Epithelial cell of proximal tubule (primary cell): ENCODE results near the gene MARK3. TPM values are rescaled to one million over a fixed set of nuclear protein-coding genes. Genes with fewer than 3 reads are reported as not detected.
A peak's percentile ranks its signal among the peaks of the same experiment; 100 is the strongest.

Source experiments
- DNase-seq: peaks from one replicate; pipeline ENCODE4 v3.0.0-alpha.2; 2011; ENCODE audit warnings: low read depth
- H3K4me3 ChIP-seq: 2 replicates; pipeline ENCODE4 v1.5.1; 2011; ENCODE audit warnings: low read depth, mild to moderate bottlenecking, low read length
- CTCF ChIP-seq: conservative IDR thresholded peaks from 2 replicates; pipeline ENCODE4 v1.5.1; 2012; ENCODE audit warnings: low read depth, mild to moderate bottlenecking, low read length
- total RNA-seq: library from RNA; depleted of rRNA; stranded (reverse); fragments of >200 nt; gene quantifications from 2 replicates; pipeline ENCODE4 v1.2.3, GENCODE V29; 2015

MARK3 gene
- total RNA-seq, 1 donor from 2014 or later, result 47.5 TPM

- no peak for DNase-seq
- peak within 1 kb of the TSS; percentile 66 for H3K4me3 ChIP-seq
- no peak for TF ChIP-seq CTCF
These were observed 143.6 kb downstream of the MARK3 start, which contains the start of gene TRMT61A for GRCh38 chr14:103528587-103529382. TSS of gene TRMT61A (plus strand) at chr14:103529196. CDS start at chr14:103529979, 783 bp downstream.

GRCh38 chr14:103529383-103530365, 144.5 kb downstream of the MARK3 start:
- no peak for DNase-seq
- TF ChIP-seq CTCF, result no peak
- H3K4me3 ChIP-seq, result peak overlapping the region; percentile 66

DNA sequence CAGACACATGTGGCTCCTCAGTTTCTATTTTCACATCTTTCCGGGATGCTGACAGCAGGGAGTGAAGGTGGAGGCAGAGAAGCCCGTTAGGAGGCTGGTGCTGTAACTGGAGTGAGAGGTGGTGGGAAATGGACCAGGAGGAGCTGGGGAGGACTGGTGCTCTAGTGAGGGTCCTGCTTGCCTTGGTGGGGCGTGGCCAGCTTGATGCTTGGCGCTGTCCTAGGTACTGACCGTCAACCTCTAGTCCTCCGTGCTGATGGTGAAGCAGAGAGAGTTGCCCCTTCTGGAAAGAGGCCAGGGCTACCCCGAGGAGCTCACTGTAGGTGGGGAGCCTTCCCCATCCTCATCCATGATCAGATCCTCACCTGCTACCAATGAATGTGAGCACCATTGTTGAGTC, 145.2 kb downstream of the MARK3 start:
- TF ChIP-seq CTCF, result no peak
- no peak for DNase-seq
- no peak overlapping the region for H3K4me3 ChIP-seq

DNA sequence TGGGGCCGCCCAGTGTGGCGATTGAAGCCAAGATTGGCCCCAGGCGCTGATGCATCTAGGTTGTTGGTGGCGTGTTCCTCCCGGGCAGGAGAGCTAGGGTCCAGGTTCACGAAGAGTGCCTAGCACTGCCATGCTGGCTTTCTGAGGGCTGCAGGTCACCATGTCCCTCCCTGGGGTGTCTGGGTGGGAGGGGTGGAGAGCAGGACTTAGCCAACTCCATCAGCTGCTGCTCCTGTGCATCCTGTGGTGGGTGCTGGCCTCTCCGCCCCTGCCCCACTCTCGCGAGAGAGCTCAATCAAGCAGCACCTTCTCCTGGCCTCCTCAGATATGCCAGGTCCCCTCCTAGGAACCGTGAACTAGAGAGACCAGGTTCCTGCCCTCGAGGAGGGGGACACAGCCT, 145.6 kb downstream of the MARK3 start:
- H3K4me3 ChIP-seq, result no peak overlapping the region
- no peak for TF ChIP-seq CTCF
- no peak for DNase-seq

- TF ChIP-seq CTCF, result no peak
- no peak for DNase-seq
- H3K4me3 ChIP-seq, result no peak overlapping the region
These were observed 146.4 kb downstream of the MARK3 start for GRCh38 chr14:103531421-103532215.
